GM19043 (cell line): ENCODE data around the gene RNF187.

Source experiments
- ATAC-seq: cut with Tn5 transposase; IDR thresholded peaks from one replicate; pipeline ENCODE4 v1.9.1; 2021; ENCODE audit warnings: low read depth; ENCODE audit not compliant: unreplicated experiment

Gene RNF187

GRCh38 chr1:228507961-228508652, 20.9 kb downstream of the RNF187 start:
- ATAC-seq = no peak

DNA sequence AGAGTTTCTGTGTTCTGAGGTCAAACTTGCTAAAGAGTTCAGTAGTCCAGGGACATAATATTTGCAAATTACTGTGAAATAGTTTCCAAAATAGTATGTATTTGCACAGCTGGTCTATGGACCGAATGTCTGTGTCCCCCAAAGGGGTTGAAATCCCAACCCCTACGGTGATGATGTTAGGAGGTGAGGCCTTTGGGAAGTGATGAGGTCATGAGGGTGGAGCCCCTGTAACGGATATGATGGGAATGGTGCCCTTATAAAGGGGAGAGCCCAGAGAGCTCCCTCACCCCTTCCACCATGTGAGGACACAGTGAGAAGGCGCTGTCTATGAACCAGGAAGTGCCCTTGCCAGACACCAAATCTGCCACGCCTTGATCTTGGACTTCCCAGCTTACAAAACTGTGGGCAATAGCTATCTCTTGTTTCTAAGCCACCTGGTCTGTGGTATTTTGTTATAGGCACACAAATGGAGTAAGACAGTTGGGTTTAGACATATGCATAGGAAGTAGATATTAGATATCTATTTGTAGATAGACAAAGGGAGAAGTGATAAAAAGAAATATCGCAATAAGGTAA, 21.7 kb downstream of the RNF187 start:
- no peak for ATAC-seq

DNA sequence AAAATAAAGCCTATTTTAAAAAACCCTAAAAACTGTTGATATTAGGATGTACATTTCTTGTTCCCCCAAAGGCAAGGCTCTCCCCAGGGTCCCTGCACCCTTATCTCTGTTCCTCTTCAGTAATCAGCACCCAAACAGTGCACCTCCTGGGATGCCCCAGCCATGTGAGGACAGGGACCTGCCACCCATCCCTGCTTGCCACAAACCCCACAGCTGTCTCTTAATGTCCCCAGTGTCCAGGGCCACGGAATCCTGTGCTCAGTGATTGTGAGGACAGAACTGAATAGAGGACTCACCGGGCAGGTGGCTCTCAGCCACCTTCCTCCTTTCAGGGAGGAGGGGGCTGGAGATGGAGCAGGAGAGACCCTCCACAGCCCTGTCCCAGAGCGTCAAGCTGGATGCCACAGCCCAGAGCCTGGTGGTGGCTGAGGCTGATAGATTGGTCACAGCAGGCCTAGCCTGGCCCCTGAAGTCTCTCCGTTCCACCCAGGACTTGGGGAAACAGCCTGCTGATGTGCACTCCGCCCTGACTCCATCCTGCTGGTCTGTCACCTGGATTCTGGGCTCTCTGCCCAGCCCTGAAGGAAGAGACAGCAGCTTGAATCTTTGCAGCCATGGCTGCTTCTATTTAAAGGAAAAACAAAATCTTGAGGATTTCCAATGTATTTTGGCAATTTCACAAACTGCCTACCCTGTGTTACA, 23.1 kb downstream of the RNF187 start:
- ATAC-seq = no peak

- no peak for ATAC-seq
Observed at GRCh38 chr1:228510803-228511413, 23.7 kb downstream of the RNF187 start.

GRCh38 chr1:228511546-228512445, 24.6 kb downstream of the RNF187 start:
- no peak for ATAC-seq

GRCh38 chr1:228512781-228513198, 25.6 kb downstream of the RNF187 start:
- no peak for ATAC-seq

DNA sequence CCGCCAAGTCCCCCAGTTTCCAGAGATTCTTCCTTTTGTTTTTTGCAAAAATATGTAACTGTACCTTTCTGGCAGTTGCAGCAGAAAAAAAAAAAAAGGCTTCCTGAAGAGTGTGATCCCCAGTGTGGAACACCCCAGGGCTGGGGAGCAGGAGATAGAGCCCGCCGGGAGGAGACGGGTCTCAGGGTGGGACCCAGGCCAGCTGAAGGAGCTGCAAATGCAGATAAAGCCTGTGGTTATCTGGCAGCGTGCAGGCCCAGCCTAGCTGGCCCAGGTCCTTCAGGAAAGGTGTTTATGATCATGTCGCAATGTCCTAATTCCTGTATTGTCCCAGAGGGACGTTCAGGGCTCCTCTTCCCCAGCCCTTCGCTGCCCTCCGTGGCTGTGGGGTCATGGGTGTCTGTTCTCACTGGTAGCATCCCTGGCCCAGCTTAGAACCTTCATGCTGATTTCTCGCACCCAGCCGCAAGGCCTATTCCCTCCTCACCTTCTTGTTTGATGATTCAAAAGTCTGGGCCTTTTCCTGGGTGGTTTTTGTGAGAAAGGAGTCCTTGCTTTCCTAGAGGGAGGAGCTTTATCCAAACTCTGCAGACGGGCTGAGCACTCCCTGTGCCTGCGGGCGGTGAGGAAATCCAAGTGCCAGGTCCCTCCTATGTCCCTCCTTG, 26.2 kb downstream of the RNF187 start:
- no peak for ATAC-seq

DNA sequence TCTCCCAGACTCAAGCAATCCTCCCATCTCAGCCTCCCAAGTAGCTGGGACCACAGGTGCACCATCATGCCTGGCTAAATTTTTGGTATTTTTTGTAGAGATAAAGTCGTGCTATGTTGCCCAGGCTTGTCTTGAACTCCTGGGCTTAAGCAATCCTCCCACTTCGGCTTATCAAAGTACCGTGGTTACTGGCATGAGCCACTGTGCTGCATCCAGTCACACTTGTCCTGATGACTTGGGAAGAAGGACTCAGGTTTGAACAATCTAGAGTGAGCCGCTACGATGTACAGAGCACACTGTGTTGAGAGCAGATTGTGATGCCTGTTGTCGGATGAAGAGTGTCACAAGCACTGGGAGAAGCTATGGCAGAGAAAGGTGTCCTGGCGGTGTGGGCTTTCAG, 27.2 kb downstream of the RNF187 start:
- no peak for ATAC-seq

DNA sequence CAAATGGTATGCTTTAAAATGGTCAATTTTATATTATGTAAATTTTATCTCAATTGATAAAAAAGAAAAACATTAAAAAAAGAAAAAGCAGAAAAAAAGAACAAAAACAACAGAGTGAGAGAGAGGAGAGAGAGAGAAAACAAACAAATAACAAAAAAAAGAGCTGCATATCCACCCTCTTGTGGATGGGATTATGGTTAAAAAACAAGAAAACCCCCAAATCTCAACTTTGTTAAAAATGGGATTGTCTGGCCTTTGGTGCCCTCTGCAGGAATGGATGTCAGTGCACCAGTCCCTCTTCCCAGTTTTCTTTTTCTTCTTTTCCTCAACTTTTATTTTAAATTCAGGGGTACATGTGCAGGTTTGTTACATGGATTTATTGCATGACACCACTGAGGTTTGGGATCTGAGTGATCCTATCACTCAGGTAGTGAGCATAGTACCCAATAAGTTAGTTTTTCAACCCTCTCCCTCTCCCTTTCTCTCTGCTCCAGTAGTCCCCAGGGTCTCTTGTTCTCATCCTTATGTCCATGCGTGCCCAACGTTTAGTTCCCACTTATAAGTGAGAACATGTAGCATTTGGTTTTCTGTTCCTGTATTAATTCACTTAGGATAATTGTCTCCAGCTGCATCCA, 28.1 kb downstream of the RNF187 start:
- no peak for ATAC-seq

DNA sequence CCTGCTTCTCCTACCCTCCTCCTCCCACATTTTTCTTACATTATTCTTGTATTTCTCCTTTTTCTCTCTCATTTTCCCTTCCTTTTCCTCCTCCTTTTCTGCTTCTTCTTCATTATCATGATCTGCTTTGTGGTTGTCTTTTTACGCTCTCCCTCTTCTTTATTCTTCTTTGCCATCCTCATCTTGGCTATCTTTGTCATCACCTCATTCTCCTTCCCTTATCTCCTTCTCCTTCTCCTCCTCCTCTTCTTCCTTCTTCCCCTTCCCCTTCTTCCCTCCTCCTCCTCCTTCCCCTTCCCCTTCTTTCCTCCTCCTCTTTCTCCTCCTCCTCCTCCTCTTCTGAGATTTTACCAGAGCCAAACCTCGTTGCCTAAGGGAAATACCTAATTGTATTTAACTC, 30.5 kb downstream of the RNF187 start:
- no peak for ATAC-seq

DNA sequence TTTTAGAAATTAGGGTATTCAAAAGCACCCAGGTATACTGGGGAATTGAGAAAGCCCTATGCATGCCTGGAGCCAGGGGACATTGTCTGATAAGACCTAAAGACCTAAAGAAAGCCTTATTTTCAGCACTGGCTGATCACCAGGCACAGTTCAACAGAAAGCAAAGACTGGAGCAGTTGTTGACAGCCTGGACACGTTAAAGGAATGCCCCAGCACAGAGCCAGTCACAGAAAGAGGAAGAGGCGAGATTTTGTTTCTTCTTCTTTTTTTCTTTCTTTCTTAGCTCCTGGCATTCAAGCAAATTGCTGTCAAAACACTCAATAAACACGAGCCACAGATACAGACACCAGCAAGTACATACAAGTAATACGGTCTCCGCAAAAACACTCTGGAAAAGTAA, 40.4 kb downstream of the RNF187 start:
- no peak for ATAC-seq

DNA sequence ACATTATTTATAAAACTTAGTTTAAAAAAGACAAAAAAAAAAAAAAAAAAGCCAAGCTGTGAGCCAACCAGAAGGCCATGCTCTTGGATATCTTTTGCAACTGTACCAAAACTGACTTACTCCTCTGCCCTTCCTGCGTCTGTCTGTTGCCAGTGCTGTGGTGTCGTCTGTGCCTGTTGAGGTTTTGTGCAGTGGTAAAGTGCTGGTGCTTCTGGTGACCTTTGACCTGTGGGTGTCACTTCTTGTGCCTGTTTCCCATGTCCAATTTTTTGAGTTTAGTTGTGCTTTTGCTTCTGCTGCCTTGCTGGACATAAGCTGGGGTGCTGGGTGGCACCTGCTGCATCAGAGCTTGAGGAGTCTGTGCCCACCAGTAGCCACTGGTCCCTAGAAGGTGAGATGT, 41.4 kb downstream of the RNF187 start:
- ATAC-seq = no peak

DNA sequence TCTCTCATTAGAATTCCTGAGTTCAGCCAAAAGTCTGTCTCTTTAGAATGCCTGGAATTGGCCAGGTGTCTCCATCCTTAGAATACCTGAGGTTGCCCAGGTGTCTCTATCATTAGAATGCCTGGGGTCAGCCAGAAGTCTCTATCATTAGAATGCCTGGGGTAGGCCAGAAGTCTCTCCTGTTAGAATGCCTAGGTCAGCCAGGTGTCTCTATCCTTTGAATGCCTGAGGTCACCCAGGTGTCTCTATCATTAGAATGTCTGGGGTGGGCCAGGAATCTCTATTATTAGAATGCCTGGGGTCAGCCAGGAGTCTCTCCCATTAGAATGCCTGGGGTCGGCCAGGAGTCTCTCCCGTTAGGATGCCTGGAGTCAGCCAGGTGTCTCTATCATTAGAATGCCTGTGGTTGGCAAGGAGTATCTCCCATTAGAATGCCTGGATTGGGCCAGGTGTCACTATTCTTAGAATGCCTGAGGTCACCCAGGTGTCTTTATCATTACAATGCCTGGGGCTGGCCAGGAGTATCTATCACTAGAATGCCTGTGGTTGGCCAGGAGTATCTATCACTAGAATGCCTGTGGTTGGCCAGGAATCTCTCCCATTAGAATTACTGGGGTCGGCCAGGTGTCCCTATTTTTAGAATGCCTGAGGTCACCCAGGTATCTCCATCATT, 43.0 kb downstream of the RNF187 start:
- ATAC-seq = no peak

- no peak for ATAC-seq
Observed at GRCh38 chr1:228530951-228531731, 44.0 kb downstream of the RNF187 start.

DNA sequence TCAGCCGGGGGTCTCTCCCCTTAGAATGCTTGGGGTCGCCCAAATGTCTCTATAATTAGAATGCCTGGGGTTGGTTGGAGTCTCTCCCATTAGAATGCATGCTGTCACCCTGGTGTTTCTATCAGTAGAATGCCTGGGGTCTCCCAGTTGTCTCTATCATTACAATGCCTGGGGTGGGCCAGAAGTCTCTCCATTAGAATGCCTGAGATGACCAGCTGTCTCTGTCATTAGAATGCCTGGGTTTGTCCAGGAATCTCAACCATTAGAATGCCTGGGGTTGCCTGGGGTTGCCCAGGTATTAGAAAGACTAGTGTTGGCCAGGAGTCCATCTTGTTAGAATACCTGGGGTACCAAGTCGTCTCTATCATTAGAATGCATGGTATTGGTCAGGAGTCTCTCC, 51.6 kb downstream of the RNF187 start:
- no peak for ATAC-seq

- no peak for ATAC-seq
Observed at GRCh38 chr1:228540161-228540917, 53.2 kb downstream of the RNF187 start.

DNA sequence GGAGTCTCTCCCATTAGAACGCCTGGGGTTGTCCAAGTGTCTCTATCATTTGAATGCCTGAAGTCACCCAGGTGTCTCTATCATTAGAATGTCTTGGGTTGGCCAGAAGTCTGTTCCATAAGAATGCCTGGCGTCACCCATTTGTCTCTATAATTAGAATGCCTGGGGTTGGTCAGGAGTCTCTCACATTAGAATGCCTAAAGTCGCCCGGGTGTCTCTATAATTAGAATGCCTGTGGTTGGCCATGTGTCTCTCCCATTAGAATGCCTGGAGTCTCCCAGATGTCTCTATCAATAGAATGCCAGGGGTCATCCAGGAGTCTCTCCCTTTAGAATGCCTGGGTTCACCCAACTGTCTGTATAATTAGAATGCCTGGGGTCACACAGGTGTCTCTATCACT, 54.5 kb downstream of the RNF187 start:
- ATAC-seq = no peak

DNA sequence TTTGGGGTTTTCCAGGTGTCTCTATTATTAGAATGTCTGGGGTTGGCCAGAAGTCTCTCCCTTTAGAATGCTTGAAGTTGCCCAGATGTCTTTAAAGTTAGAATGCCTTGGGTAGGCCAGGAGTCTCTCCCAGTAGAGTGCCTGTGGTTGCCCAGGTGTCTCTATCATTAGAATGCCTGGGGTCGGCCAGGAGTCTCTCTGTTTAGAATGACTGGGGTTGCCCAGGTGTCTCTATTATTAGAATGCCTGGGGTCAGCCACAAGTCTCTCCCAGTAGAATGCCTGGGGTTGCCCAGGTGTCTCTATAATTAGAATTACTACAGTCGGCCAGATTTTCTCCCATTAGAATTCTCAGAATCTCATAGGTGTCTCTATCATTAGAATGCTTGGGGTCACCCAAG, 55.2 kb downstream of the RNF187 start:
- ATAC-seq = no peak
